ENCODE data around the gene PPL.
A peak's percentile ranks its signal among the peaks of the same experiment; 100 is the strongest.
"Not testable (repeated sequence)": the region's sequence is repeated elsewhere in the genome, so short reads cannot be mapped to it uniquely, and the experiment has no call there.

The PPL gene

GRCh38 chr16:4934591-4934990 lies 2.4 kb downstream of the PPL start:
- Histone ChIP-seq H2BK15ac (replicated peaks; ENCODE audit: low read depth) (no peak overlapping the region), H4K5ac (ENCODE audit: low read length) (no peak overlapping the region)
- WGBS (ENCODE audit: extremely low coverage, insufficient coverage, low lambda C conversion rate) = no CpG with 5 or more reads among the region's 6 CpGs

GRCh38 chr16:4933871-4934395 lies 3.0 kb downstream of the PPL start:
- H3K4me2 ChIP-seq (ENCODE audit: low read length) = no peak overlapping the region
- H2BK5ac ChIP-seq (ENCODE audit: low read length) = no peak overlapping the region
- H3K27me3 ChIP-seq (ENCODE audit: insufficient read depth, low read length, poor library complexity) = no peaks in the 10 kb centered on the region
- H2BK120ac ChIP-seq (ENCODE audit: low read depth, low read length) = no peak overlapping the region
- H3K79me2 ChIP-seq (ENCODE audit: control insufficient read depth, insufficient read depth, low read length) = no peaks in the 10 kb centered on the region
- H3K23ac ChIP-seq (ENCODE audit: low read length) = no peak overlapping the region
- no peak overlapping the region for H3K9ac ChIP-seq (ENCODE audit: low read length)
- no CpG with 5 or more reads among the region's 15 CpGs for WGBS (ENCODE audit: extremely low coverage, insufficient coverage, low lambda C conversion rate)
- H3K4ac ChIP-seq (ENCODE audit: low read depth, low read length) = no peak overlapping the region
- H4K8ac ChIP-seq (ENCODE audit: low read depth, low read length) = no peak overlapping the region
- no peak overlapping the region for H2BK15ac ChIP-seq (replicated peaks; ENCODE audit: low read depth)
- H3K27ac ChIP-seq (ENCODE audit: low read depth, low read length) = no peak overlapping the region
- H3K36me3 ChIP-seq (ENCODE audit: control insufficient read depth, insufficient read depth, low read length) = no peaks in the 10 kb centered on the region
- no peak overlapping the region for H3K18ac ChIP-seq (ENCODE audit: low read length)
- no peak overlapping the region for H3K4me3 ChIP-seq (ENCODE audit: low read length)
- no peak for DNase-seq
- H2AK5ac ChIP-seq (ENCODE audit: low read length) = no peak overlapping the region
- H4K5ac ChIP-seq (ENCODE audit: low read length) = no peak overlapping the region
- no peaks in the 10 kb centered on the region for H3K4me1 ChIP-seq (ENCODE audit: control insufficient read depth, low read depth, low read length)
- no peaks in the 10 kb centered on the region for H3K79me1 ChIP-seq (ENCODE audit: low read length)
- no peak overlapping the region for H3K56ac ChIP-seq (ENCODE audit: low read length)

More at GRCh38 chr16:4934591-4934990, 2.4 kb downstream of the PPL start:
- Histone ChIP-seq H3K56ac (ENCODE audit: low read length) (peak overlapping the region; percentile 25), H3K23ac (ENCODE audit: low read length) (no peak overlapping the region), H4K8ac (ENCODE audit: low read depth, low read length) (no peak overlapping the region), H3K79me1 (ENCODE audit: low read length) (no peaks in the 10 kb centered on the region), H3K4me1 (ENCODE audit: control insufficient read depth, low read depth, low read length) (no peaks in the 10 kb centered on the region), H3K4me2 (ENCODE audit: low read length) (no peak overlapping the region), H2BK120ac (ENCODE audit: low read depth, low read length) (no peak overlapping the region), H2AK5ac (ENCODE audit: low read length) (no peak overlapping the region), H3K9ac (ENCODE audit: low read length) (no peak overlapping the region), H3K4me3 (ENCODE audit: low read length) (no peak overlapping the region), H3K27me3 (ENCODE audit: insufficient read depth, low read length, poor library complexity) (no peaks in the 10 kb centered on the region), H3K36me3 (ENCODE audit: control insufficient read depth, insufficient read depth, low read length) (no peaks in the 10 kb centered on the region), H3K27ac (ENCODE audit: low read depth, low read length) (no peak overlapping the region), H2BK5ac (ENCODE audit: low read length) (no peak overlapping the region), H3K4ac (ENCODE audit: low read depth, low read length) (no peak overlapping the region), H3K79me2 (ENCODE audit: control insufficient read depth, insufficient read depth, low read length) (no peaks in the 10 kb centered on the region), H3K18ac (ENCODE audit: low read length) (no peak overlapping the region)
- DNase-seq = no peak

GRCh38 chr16:4933433-4933832 lies 3.5 kb downstream of the PPL start:
- Histone ChIP-seq H3K4me1 (ENCODE audit: control insufficient read depth, low read depth, low read length) (no peaks in the 10 kb centered on the region), H3K27ac (ENCODE audit: low read depth, low read length) (no peak overlapping the region), H3K4ac (ENCODE audit: low read depth, low read length) (no peak overlapping the region), H3K23ac (ENCODE audit: low read length) (no peak overlapping the region), H2BK15ac (replicated peaks; ENCODE audit: low read depth) (no peak overlapping the region), H3K56ac (ENCODE audit: low read length) (no peak overlapping the region), H3K4me3 (ENCODE audit: low read length) (no peak overlapping the region), H4K8ac (ENCODE audit: low read depth, low read length) (no peak overlapping the region), H2BK120ac (ENCODE audit: low read depth, low read length) (no peak overlapping the region), H3K4me2 (ENCODE audit: low read length) (no peak overlapping the region), H3K18ac (ENCODE audit: low read length) (no peak overlapping the region), H3K27me3 (ENCODE audit: insufficient read depth, low read length, poor library complexity) (no peaks in the 10 kb centered on the region), H3K9ac (ENCODE audit: low read length) (no peak overlapping the region), H4K5ac (ENCODE audit: low read length) (no peak overlapping the region), H3K79me2 (ENCODE audit: control insufficient read depth, insufficient read depth, low read length) (no peaks in the 10 kb centered on the region), H2BK5ac (ENCODE audit: low read length) (no peak overlapping the region), H3K36me3 (ENCODE audit: control insufficient read depth, insufficient read depth, low read length) (no peaks in the 10 kb centered on the region), H3K79me1 (ENCODE audit: low read length) (no peaks in the 10 kb centered on the region), H2AK5ac (ENCODE audit: low read length) (no peak overlapping the region)
- no peak for DNase-seq
- no CpG with 5 or more reads among the region's 8 CpGs for WGBS (ENCODE audit: extremely low coverage, insufficient coverage, low lambda C conversion rate)

GRCh38 chr16:4931381-4931780 lies 5.6 kb downstream of the PPL start:
- DNase-seq = no peak
- no peak overlapping the region for H2BK15ac ChIP-seq (replicated peaks; ENCODE audit: low read depth)
- no peak overlapping the region for H3K23ac ChIP-seq (ENCODE audit: low read length)
- no peaks in the 10 kb centered on the region for H3K27me3 ChIP-seq (ENCODE audit: insufficient read depth, low read length, poor library complexity)
- H3K4ac ChIP-seq (ENCODE audit: low read depth, low read length) = no peak overlapping the region
- H3K18ac ChIP-seq (ENCODE audit: low read length) = no peak overlapping the region
- no peak overlapping the region for H4K5ac ChIP-seq (ENCODE audit: low read length)
- H3K27ac ChIP-seq (ENCODE audit: low read depth, low read length) = no peak overlapping the region
- no peak overlapping the region for H3K4me2 ChIP-seq (ENCODE audit: low read length)
- H3K56ac ChIP-seq (ENCODE audit: low read length) = no peak overlapping the region
- no peak overlapping the region for H2BK120ac ChIP-seq (ENCODE audit: low read depth, low read length)
- no peaks in the 10 kb centered on the region for H3K4me1 ChIP-seq (ENCODE audit: control insufficient read depth, low read depth, low read length)
- no peaks in the 10 kb centered on the region for H3K79me2 ChIP-seq (ENCODE audit: control insufficient read depth, insufficient read depth, low read length)
- no peak overlapping the region for H2BK5ac ChIP-seq (ENCODE audit: low read length)
- no peaks in the 10 kb centered on the region for H3K36me3 ChIP-seq (ENCODE audit: control insufficient read depth, insufficient read depth, low read length)
- H2AK5ac ChIP-seq (ENCODE audit: low read length) = no peak overlapping the region
- H4K8ac ChIP-seq (ENCODE audit: low read depth, low read length) = no peak overlapping the region
- H3K4me3 ChIP-seq (ENCODE audit: low read length) = no peak overlapping the region
- no peak overlapping the region for H3K9ac ChIP-seq (ENCODE audit: low read length)
- no CpG with 5 or more reads among the region's 11 CpGs for WGBS (ENCODE audit: extremely low coverage, insufficient coverage, low lambda C conversion rate)
- no peaks in the 10 kb centered on the region for H3K79me1 ChIP-seq (ENCODE audit: low read length)

- DNase-seq; H3K79me2 ChIP-seq (ENCODE audit: control insufficient read depth, insufficient read depth, low read length); H4K8ac ChIP-seq (ENCODE audit: low read depth, low read length); H3K27ac ChIP-seq (ENCODE audit: low read depth, low read length); H3K18ac ChIP-seq (ENCODE audit: low read length); H3K4ac ChIP-seq (ENCODE audit: low read depth, low read length); H3K36me3 ChIP-seq (ENCODE audit: control insufficient read depth, insufficient read depth, low read length); H3K56ac ChIP-seq (ENCODE audit: low read length); H4K5ac ChIP-seq (ENCODE audit: low read length); H3K9ac ChIP-seq (ENCODE audit: low read length); H3K4me2 ChIP-seq (ENCODE audit: low read length); H2AK5ac ChIP-seq (ENCODE audit: low read length); H2BK15ac ChIP-seq (replicated peaks; ENCODE audit: low read depth); H2BK5ac ChIP-seq (ENCODE audit: low read length); H3K79me1 ChIP-seq (ENCODE audit: low read length); H3K27me3 ChIP-seq (ENCODE audit: insufficient read depth, low read length, poor library complexity); H3K23ac ChIP-seq (ENCODE audit: low read length); H3K4me1 ChIP-seq (ENCODE audit: control insufficient read depth, low read depth, low read length); H2BK120ac ChIP-seq (ENCODE audit: low read depth, low read length); H3K4me3 ChIP-seq (ENCODE audit: low read length): not testable (repeated sequence)
- no CpG with 5 or more reads among the region's 4 CpGs for WGBS (ENCODE audit: extremely low coverage, insufficient coverage, low lambda C conversion rate)
Measured at GRCh38 chr16:4929619-4930018, 7.3 kb downstream of the PPL start.

- no peak overlapping the region for H3K18ac ChIP-seq (ENCODE audit: low read length)
- H2BK120ac ChIP-seq (ENCODE audit: low read depth, low read length) = no peak overlapping the region
- no peak overlapping the region for H3K9ac ChIP-seq (ENCODE audit: low read length)
Measured at GRCh38 chr16:4928227-4928626, 8.7 kb downstream of the PPL start.

More at GRCh38 chr16:4928227-4928626, 8.7 kb downstream of the PPL start:
- Histone ChIP-seq H3K79me2 (ENCODE audit: control insufficient read depth, insufficient read depth, low read length) (no peaks in the 10 kb centered on the region), H3K23ac (ENCODE audit: low read length) (no peak overlapping the region), H3K4me3 (ENCODE audit: low read length) (no peak overlapping the region), H2AK5ac (ENCODE audit: low read length) (no peak overlapping the region), H3K56ac (ENCODE audit: low read length) (no peak overlapping the region), H3K4me1 (ENCODE audit: control insufficient read depth, low read depth, low read length) (peaks cover 7% of the 10 kb centered on the region), H3K79me1 (ENCODE audit: low read length) (no peaks in the 10 kb centered on the region), H3K4me2 (ENCODE audit: low read length) (no peak overlapping the region), H2BK5ac (ENCODE audit: low read length) (no peak overlapping the region), H4K5ac (ENCODE audit: low read length) (no peak overlapping the region), H3K27me3 (ENCODE audit: insufficient read depth, low read length, poor library complexity) (no peaks in the 10 kb centered on the region), H4K8ac (ENCODE audit: low read depth, low read length) (no peak overlapping the region), H3K36me3 (ENCODE audit: control insufficient read depth, insufficient read depth, low read length) (no peaks in the 10 kb centered on the region), H3K27ac (ENCODE audit: low read depth, low read length) (no peak overlapping the region), H2BK15ac (replicated peaks; ENCODE audit: low read depth) (no peak overlapping the region), H3K4ac (ENCODE audit: low read depth, low read length) (no peak overlapping the region)
- WGBS (ENCODE audit: extremely low coverage, insufficient coverage, low lambda C conversion rate) = no CpG with 5 or more reads among the region's 6 CpGs
- DNase-seq = no peak
